ENCODE measurements around the gene PRDX3. TPM values are rescaled to one million over a fixed set of nuclear protein-coding genes. Genes with fewer than 3 reads are reported as not detected.

Gene PRDX3
- total and polyA plus RNA-seq, 4 donors, result 176 to 307 (median 258) TPM

- H3K9me3 ChIP-seq (ENCODE audit: control insufficient read depth in 4 of 4, low read length in 3 of 4), result no peaks in the 10 kb centered on the region
- H3K4me1 ChIP-seq (ENCODE audit: control insufficient read depth in 4 of 4, insufficient read depth in 4 of 4, low read length in 3 of 4), result peaks cover 0 to 3% (median 0%) of the 10 kb centered on the region in 4 donors
- DNase-seq (ENCODE audit: low spot score), result no peak
- no peak overlapping the region for H3K4me3 ChIP-seq (ENCODE audit: low read depth in 1 of 3, low read length in 3 of 3)
- 63% methylated on average over 4 of the region's 4 CpGs for WGBS
- no peak for TF ChIP-seq REST (IDR thresholded peaks at IDR 0.05)
- TF ChIP-seq SP1 (IDR thresholded peaks at IDR 0.05), result no peak
- TF ChIP-seq CTCF (IDR thresholded peaks at IDR 0.05; ENCODE audit: low read depth, low read length, missing input control), result no peak
- no peak for TF ChIP-seq HNF4G (IDR thresholded peaks at IDR 0.05)
- no peak for TF ChIP-seq RXRA (IDR thresholded peaks at IDR 0.05)
- TF ChIP-seq EGR1 (IDR thresholded peaks at IDR 0.05; ENCODE audit: low read depth in 2 of 2), result no peak
- TF ChIP-seq HNF4A (conservative IDR thresholded peaks at IDR 0.05), result no peak
- no peak for TF ChIP-seq TAF1 (conservative IDR thresholded peaks at IDR 0.05)
- no peak for TF ChIP-seq YY1 (IDR thresholded peaks at IDR 0.05)
- H3K27me3 ChIP-seq (ENCODE audit: control insufficient read depth in 4 of 4, insufficient read depth in 4 of 4, low read length in 3 of 4), result no peaks in the 10 kb centered on the region
- no peak overlapping the region for H3K27ac ChIP-seq (ENCODE audit: low read depth in 1 of 2, low read length in 2 of 2)
- H3K9ac ChIP-seq (ENCODE audit: low read depth in 1 of 2, low read length in 2 of 2), result no peak overlapping the region
- no peaks in the 10 kb centered on the region for H3K36me3 ChIP-seq (ENCODE audit: control insufficient read depth in 4 of 4, insufficient read depth in 3 of 4, low read depth in 1 of 4, low read length in 3 of 4)
These were observed 19.3 kb upstream of the PRDX3 start for GRCh38 chr10:119197921-119198320.

GRCh38 chr10:119191881-119192280 is 13.3 kb upstream of the PRDX3 start:
- Histone ChIP-seq H3K27ac (ENCODE audit: low read depth in 1 of 2, low read length in 2 of 2) (no peak overlapping the region), H3K9me3 (ENCODE audit: control insufficient read depth in 4 of 4, low read length in 3 of 4) (no peaks in the 10 kb centered on the region), H3K9ac (ENCODE audit: low read depth in 1 of 2, low read length in 2 of 2) (no peak overlapping the region), H3K4me3 (ENCODE audit: low read depth in 1 of 3, low read length in 3 of 3) (no peak overlapping the region), H3K4me1 (ENCODE audit: control insufficient read depth in 4 of 4, insufficient read depth in 4 of 4, low read length in 3 of 4) (no peaks in the 10 kb centered on the region), H3K27me3 (ENCODE audit: control insufficient read depth in 4 of 4, insufficient read depth in 4 of 4, low read length in 3 of 4) (no peaks in the 10 kb centered on the region), H3K36me3 (ENCODE audit: control insufficient read depth in 4 of 4, insufficient read depth in 3 of 4, low read depth in 1 of 4, low read length in 3 of 4) (no peaks in the 10 kb centered on the region)
- DNase-seq (ENCODE audit: low spot score), result no peak
- TF ChIP-seq YY1 (IDR thresholded peaks at IDR 0.05) (no peak), CTCF (IDR thresholded peaks at IDR 0.05; ENCODE audit: low read depth, low read length, missing input control) (no peak), REST (IDR thresholded peaks at IDR 0.05) (no peak), HNF4G (IDR thresholded peaks at IDR 0.05) (no peak), RXRA (IDR thresholded peaks at IDR 0.05) (no peak), ZBTB33 (IDR thresholded peaks at IDR 0.05) (no peak), FOXA1 (IDR thresholded peaks at IDR 0.05) (no peak), ATF3 (IDR thresholded peaks at IDR 0.05) (no peak), MAX (IDR thresholded peaks at IDR 0.05) (no peak), FOXA2 (IDR thresholded peaks at IDR 0.05) (no peak), GABPA (IDR thresholded peaks at IDR 0.05 in 1 of 2, conservative IDR thresholded peaks at IDR 0.05 in 1 of 2) (no peak), RAD21 (IDR thresholded peaks at IDR 0.05) (no peak), TAF1 (conservative IDR thresholded peaks at IDR 0.05) (no peak), SP1 (IDR thresholded peaks at IDR 0.05) (no peak), JUND (IDR thresholded peaks at IDR 0.05) (no peak), HNF4A (conservative IDR thresholded peaks at IDR 0.05) (no peak)
- WGBS, result 93% methylated on average over 4 of the region's 4 CpGs
